ENCODE data around the gene FCRLA. TPM values are rescaled to one million over a fixed set of nuclear protein-coding genes. Genes with fewer than 3 reads are reported as not detected.

Gene FCRLA
- total RNA-seq, 3 donors from 2014 or later: 0.41 to 0.49 TPM; not detected in 1

DNA sequence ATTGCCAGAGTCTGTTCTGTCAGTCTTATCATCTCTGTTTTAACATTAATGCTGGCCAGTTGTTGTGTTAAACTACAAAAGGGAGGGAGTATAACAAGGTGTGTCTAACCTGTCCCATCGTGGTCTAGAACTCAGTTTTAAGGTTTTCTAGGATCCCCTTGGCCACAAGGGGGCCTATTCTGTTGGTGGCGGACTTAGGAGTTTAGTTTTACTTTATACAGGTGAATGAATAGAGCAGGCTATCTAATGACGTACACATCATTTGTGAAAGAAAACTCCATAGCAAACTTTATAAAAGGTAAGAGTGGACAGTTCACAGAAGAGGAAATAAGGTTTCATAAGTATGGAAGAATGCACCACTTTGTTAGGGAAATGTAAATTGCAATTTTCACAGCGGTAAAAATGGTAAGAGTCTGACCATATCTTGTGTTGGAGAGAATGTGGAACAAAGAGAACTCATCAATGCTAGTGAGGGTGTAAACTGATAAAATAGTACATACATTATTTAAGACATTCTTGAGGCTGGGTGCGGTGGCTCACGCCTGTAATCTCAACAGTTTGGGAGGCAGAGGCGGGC lies 56.6 kb downstream of the FCRLA start:
- ATAC-seq (peak; percentile 37), DNase-seq (peak in 1 of 3 donors; percentile 45)
- no peaks in the 10 kb centered on the region for H3K36me3 ChIP-seq (ENCODE audit: low read depth)
- intact Hi-C loops (cut with DNase I, micrococcal nuclease): no loop called here
- H3K9me3 ChIP-seq: no peaks in the 10 kb centered on the region
- peaks cover 8% of the 10 kb centered on the region for H3K4me1 ChIP-seq (ENCODE audit: low read depth)
- no peak overlapping the region for H3K4me3 ChIP-seq
- no peak for TF ChIP-seq CTCF (IDR thresholded peaks at IDR 0.05)

Other genes starting within 250 kb of the FCRLA start
- 10 to 100 TPM in 2 of 3 donors, 1 to 10 TPM in 1; 7.7 to 25.0 (median 23.7) TPM for gene FCGR2A, start 201.8 kb upstream of the FCRLA start, total RNA-seq
- gene HSPA6, start 182.7 kb upstream of the FCRLA start, total RNA-seq: 1 to 10 TPM in 2 of 3 donors, under 1 TPM in 1; 0.61 to 2.0 (median 1.8) TPM
- gene FCGR3A, start 157.4 kb upstream of the FCRLA start, total RNA-seq: 10 to 100 TPM in 2 of 3 donors, 1 to 10 TPM in 1; 1.1 to 23.1 (median 19.8) TPM
- gene FCGR3B, start 76.1 kb upstream of the FCRLA start, total RNA-seq: 1 to 10 TPM in 2 of 3 donors, not detected in 1; 1.5 to 1.7 TPM
- 10 to 100 TPM in 2 of 3 donors, 1 to 10 TPM in 1; 5.1 to 18.7 (median 14.8) TPM for gene FCGR2B, start 44.1 kb upstream of the FCRLA start, total RNA-seq
- under 1 TPM in 1 of 3 donors, not detected in 2; 0.28 TPM for gene FCRLB, start 14.3 kb downstream of the FCRLA start, total RNA-seq
- gene DUSP12, start 42.6 kb downstream of the FCRLA start, total RNA-seq: 10 to 100 TPM; 14.3 to 19.5 (median 15.1) TPM
- 10 to 100 TPM; 21.7 to 24.9 (median 24.5) TPM for gene ATF6, start 59.1 kb downstream of the FCRLA start, total RNA-seq

All from mucosa of descending colon (tissue), 3 donors.